NCI-H2029 (cell line): ENCODE data around the gene DRC1.

Experiments
- DNase-seq: peaks from one replicate; lab custom pipeline; 2025; lab: John Stamatoyannopoulos, UW

The DRC1 gene

DNA sequence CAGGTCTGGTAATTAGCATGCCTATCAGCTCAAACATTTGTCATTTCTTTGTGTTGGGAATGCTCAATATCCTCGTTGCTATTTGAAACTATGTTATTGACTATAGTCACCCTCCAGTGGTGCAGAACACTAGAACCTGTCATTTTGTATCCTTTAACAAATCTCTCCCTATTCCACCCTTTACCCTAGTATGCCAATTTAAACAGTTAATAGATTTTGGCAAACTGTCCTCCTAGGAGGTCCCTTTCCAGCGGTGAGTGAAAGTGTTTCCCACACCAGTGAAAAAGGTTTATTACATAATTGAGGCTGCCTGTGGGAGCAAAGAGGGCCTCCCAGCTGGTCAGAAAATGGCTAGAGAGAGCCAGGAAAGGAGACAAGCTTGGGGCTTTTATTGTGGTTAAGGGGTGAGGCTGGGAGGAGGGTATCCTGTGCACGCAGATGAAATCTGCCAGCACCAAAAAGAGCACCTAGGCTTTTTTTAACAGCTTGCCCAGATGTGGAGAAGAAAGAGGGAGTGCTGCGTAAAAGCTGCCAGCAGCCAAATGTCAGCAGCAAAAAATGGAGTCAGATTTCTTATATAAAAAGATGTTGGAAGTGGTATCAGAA lies 1.8 kb upstream of the DRC1 start:
- DNase-seq: no peak

DNA sequence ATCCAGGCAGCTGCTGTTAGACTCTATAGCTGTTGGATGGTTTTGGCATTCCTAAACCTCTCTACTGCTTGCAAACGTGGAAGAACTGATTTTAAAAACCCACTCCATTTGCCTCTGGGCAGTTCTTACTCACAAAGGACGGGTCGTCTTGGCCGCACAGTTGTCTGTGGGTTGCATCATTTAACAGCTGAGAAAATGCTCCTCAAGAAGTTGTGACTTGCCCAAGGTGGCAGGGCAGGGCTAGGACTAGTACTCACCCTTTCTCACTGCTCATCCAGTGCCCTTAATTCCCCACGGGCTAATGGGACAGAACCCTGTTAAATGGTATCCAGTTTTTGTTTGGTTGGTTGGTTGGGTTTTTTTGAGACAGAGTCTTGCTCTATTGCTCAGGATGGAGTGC lies 997 bp upstream of the DRC1 start:
- no peak for DNase-seq

DNA sequence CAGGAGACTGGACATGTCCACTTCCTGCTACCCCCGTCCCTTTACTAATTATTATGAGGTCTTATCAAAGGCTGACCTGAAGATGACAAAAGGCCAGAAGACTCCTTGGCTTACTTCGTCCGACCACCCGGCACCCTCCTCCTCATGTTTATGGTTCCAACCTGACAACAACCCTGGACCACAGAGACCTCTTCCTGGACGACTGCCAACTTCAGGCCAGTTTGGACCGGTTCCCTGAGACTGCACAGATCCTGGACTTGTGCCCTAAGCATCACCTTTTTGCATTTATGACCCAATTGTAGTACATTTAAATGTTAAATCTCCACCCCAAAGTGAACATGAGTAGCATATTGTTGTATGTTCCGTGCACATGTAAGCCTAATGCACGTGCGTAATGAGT lies 5.8 kb downstream of the DRC1 start:
- no peak for DNase-seq

DNA sequence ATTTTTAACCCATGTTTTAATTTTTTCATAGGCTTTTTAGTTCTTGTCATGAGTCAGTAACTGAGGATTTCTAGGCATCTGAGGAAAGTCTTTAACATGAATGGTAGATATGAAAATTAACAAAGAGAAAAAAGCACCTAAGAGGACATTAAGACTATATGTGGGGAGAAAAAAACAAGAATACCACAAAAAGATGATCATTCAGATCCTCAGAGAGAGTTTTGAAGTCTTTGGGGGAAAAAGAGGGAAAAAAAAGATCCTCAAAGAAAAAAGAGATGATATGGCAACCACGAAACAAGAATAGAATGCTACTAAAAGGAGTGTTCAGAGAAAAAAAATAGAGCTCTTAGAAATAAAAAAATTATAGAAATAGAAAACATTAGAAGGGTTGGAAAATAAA lies 8.1 kb downstream of the DRC1 start:
- DNase-seq: no peak

DNA sequence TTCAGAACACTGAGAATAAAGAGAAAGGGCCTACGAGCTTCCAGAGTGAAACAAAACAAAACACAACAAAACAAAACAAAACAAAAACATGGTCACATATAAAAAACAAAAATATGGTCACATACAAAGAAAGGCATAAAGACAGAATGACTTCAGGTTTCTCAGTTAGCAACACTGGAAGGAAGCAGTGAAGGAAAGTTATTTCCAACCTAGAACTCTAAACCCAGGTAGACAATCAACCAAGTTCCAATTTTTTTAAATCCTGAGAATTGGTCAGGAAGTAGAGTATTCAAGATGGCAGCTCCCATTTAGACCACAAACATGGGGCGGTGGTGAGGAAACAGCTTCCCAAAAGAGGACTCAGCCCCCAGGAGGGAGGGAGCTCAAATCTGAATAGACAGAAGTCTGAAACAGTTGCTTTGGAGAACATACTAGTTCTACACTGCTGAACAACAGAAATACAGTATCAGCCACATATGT lies 9.1 kb downstream of the DRC1 start:
- no peak for DNase-seq

DNA sequence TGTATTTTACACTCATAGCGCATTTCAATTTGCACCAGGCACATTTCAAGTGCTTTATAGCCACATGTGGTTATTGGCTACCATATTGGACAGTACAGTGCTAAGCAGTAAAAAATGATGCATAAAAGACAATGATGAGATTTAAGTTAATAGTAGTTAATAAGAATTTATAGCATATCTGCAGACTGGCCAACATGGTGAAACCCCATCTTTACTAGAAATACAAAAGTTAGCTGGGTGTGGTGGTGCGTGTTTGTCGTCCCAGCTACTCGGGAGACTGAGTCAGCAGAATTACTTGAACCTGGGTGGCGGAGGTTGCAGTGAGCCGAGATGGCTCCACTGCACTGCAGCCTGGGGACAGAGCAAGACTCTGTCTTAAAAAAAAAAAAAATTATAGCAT lies 9.7 kb downstream of the DRC1 start:
- DNase-seq: no peak

DNA sequence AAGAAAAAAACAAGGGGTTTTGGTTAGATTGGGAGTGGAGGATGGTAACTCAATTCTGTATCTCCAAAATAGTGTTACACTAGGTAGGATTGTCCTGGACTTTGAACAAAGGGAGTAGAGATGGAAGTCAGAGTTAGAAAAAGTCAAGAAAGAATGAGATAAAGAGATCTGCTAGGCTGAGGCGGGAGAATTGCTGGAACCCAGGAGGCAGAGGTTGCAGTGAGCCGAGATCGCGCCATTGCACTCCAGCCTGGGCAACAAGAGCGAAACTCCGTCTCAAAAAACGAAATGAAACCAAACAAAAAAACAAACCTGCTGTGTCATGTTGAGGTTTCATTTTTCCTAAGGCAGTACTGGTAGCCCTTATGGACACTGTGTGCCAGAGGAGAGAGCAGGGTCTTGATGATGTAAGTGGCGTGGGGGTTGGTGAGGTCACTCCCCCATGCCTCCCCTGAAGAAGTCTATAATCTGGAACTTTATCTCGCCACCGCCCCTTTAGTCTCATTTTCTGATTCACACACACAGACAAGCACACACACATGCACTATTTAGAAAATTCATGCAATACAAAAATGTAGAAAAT lies 10.5 kb downstream of the DRC1 start:
- DNase-seq: no peak

DNA sequence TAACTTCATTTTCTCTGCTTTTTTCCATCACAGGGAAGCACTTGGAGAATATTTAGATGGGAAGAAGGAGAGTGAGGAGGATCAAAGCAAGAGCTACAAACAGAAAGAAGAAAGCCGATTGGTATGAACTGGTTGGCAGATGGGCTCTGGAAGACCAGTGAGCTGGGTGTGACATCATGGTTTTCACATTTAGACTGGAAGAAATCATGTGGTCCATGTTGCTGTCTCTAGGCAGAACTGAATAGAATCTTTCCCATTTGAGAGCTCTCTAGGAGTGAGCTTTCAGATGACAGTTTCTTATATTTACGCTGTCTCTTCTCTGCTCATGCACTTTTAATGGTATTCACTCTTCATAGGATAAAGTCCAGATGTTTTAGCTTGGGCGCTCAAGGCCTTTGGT lies 12.6 kb downstream of the DRC1 start:
- DNase-seq: no peak

DNA sequence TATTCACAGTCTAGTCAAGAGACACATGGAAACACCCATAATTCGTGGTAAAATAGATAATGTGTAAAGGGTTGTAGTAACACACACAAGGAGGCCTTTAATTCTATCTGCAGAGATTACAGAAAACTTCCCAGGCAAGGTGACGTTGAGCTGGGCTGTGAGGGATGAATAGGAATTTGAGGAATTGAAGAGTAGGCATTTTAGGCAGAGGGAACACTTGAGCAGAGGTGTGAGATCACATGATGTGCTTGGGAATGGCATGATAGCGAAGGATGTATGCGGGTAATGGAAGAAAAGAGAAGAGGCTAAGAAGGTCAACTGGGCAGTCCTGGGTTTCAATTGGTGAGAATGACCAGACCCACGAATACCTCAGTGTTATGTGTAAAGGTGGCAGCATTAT lies 20.2 kb downstream of the DRC1 start:
- no peak for DNase-seq

DNA sequence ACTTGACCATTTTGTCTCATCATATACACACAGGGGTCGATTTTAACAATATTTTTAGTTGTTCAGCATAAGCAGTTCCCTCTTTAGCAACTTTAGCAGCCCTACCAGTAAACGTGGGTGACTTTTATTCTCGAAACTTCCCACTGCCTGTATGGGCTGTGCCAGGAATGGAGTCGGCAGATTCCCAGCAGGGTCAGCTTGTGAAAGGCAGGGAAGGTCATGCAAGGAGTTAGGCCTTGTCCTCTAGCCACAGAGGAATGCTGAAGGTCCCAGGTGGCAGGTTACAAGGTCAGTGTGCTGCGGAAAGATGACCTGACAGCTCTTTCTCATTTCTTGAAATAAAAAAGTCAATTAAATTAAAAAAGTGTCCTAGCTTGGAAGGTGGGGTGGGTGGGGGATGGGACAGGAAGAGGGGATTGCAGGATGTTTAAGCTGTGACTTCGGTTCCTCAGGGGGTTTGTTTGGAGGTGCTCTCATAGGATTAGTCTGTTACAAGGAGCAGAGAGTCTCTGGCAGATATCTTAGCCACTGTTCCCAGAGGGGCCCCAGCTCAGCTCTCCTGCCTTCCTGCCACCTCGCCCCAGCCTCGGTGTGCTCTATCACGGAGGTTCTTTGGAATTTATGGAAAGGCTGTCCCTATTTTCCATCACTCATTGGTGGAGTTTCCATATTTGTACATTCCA lies 21.4 kb downstream of the DRC1 start:
- DNase-seq: no peak

DNA sequence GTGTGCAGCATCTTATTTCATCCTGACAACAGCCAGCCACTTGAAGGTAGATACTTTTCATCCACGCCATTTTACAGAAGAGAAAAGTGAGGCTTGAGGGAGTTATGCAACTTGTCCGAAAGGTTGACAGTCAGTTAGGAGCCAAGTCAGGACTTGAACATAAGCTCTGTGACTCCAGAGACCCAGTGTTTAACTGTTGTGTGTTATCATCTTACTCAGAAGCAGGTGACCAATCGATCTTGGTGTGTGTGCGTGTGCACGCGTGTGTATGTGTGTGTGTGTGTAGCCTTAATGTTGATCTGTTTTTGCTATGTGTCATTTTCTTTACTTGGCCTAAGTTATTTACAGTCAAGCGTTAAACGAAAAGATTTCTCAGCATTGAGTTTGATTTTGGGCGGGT lies 22.0 kb downstream of the DRC1 start:
- DNase-seq: no peak

DNA sequence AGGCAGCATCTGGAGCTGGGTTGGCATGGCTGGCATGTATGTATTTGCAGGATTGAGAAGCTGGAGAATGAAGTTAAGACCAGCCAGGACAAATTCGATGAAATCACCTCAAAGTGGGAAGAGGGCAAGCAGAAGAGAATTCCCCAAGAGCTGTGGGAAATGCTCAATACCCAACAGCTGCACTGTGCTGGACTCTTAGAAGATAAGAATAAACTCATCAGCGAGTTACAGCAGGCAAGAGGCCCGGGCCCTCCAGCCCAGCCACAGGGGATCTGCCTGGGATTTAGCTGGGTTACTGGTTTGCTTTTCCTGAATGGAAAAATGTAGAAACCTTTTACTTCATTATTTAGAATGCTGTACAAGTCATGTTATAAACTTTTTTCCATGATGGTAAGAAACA lies 22.5 kb downstream of the DRC1 start:
- DNase-seq: no peak

DNA sequence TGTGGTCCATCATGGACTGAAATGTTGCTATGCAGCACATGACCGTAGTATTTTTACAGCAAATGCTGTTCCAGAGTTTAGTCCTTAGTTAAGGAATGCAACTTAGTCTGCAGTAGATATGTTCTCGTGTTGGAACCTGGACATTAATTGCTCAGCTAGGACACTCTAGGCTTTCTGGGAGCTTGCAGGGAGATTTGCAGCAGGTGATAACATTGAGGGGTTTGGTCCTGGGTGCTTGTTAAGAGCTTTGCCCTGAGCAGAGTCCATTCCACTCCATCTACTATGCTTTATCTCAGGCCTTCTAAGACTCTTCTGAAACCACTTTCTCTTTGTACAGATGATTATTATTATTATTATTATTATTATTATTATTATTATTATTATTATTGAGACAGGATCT lies 27.1 kb downstream of the DRC1 start:
- no peak for DNase-seq

DNA sequence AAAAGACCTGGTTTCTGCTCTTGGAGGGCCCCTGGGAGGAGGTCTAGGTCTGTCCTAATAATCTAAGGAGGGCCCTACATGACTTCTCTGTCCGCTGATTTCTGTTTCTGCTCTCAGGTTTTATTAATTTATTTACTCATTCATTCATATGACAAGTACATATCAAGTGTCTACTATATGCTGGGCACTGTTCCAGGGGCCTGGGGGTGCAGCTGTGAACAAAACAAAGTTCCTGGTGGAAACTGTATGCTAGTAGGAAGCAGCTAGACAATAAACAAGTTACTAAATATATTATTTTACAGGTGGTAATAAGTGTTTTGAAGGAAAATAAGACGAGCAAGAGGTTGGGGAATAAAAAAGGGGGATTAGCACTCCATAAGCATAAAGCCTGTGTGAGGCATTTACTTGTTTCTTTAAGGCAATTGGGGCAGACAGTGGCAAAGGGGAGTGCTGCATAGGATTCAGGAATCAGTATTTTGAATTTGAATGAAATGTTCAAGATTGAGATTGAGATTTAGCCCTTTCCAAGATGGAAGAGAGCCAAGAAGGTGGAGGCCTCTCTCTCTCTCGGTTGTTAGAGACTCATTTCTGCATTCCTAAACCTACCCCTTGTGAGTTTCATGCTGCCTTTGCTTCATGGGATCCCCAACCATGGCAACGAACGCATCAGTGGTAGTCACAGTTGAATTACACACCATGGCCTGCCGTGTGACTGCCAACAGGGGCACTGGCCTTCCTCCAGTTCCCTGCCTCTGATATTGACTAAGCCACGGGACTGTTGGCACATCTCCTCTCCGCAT lies 28.3 kb downstream of the DRC1 start:
- peak; percentile 71 for DNase-seq

DNA sequence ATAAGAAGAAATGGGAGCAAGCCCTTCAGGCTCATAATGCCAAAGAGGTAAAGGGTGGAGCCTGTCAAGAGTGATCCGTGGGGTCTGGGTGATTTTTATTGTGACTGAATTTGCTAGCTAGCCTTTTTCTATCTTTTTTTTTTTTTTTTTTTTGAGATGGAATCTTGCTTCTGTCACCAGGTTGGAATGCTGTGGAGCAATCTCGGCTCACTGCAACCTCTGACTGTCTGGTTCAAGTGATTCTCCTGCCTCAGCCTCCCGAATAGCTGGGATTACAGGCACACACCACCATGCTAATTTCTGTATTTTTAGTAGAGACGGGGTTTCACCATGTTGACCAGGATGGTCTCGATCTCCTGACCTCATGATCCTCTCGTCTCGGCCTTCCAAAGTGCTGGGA lies 29.1 kb downstream of the DRC1 start:
- no peak for DNase-seq

DNA sequence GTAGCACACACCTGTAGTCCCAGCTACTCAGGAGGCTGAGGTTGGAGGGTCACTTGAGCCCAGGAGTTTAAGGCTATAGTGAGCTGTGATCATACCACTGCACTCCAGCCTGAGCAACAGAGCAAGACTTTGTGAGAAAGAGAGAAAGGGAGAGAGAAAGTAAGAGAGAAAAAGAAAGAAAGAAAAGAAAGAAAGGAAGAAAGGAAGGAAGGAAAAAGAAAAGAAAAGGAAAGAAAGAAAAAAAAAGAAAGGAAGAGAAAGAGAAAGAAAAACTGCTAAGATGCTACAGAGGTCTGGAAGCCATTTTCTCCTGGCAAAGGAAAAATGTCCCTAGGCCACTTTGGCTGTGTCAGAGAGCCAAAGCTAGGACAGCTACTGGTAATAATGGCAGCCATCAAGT lies 30.6 kb downstream of the DRC1 start:
- DNase-seq: no peak

DNA sequence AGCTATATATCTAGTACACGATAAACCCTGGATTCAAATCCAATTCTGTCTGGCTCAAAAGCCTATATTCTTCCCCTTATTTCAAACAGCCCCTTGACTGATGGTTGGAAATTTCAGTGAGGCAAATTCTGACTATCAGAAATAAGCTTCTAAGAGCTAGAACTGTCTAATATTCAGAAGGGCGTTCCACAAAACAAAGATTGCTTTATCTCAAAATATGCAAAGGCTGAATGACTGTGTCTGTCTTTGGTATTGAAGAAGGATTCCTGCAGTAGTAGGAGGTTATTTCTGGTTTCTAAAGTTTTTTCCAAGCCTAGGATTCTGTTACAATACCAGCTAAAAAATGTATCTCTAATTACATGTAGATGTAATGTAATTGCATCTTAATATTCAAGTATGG lies 31.1 kb downstream of the DRC1 start:
- DNase-seq: no peak

DNA sequence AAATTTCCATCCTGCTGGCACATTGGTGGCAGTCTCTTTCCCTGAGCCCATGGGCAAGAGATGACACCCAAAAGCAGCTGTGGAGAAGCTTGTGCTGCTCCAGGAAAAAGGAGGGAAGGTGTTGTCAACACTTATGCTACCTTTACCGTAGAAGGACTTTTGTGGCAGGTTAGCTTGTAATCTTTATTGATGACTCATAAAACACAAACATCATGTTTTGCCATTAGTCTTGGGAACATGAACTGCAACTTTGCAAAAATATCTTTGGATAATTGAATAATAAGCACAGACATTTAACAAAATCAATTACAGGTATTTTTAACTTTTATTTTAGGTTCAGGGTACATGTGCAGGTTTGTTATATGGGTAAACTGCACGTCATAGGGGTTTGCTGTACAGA lies 33.4 kb downstream of the DRC1 start:
- no peak for DNase-seq

DNA sequence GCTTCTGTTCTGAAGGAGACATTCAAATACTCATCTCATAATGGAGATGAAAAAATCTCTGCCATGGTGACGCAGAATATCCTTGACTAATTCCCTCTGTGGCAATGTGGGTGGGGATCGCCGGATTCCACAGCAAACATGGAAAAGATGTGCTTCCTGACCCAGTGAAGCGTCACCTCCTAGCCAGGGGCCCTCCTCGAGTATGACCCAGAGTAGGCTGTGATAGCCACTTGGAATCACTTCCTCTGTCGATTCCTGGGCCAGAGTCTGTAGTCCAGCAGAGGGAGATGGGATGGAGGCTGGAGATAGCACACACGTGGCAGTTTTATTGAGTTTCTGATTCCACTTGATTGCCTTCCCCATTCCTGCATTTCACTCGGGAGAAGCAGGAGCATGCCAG lies 36.8 kb downstream of the DRC1 start:
- no peak for DNase-seq

DNA sequence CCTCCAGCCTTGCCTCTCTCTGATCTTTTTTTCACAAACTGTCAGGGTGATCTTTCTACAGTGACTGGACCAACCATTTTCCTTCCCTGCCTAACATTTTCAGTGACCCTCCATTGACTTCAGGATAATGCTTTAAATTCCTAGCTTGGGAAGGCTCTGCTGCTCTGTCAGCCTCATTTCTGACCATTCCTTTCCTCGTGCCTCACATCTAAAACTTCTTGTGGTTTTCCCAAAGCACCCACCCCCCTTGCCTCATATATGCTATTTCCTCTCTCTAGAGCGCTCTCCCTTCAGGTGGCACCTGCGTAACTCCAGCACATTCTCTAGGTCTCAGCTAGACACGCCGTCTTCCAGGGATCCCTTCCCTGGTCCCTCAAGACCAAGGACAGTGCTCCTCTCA lies 37.2 kb downstream of the DRC1 start:
- no peak for DNase-seq

DNA sequence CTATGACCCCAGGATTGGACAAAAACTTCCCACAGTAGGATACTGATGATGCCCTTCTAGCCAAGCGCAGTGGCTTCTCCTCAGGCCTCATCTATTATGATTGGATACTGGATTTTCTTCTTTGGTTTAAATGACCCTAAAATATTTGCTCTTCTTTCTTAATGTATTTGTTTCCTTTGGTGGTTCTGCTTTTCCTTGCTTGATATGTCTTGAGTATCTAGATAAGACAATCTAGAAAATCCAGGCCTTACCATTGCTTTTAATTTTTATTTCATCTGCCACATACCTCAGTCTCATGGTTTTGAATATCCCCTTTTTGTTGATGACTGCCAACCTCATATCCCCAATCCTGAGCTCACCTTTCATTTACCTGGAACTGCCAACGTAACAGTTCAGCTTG lies 40.6 kb downstream of the DRC1 start:
- no peak for DNase-seq

DNA sequence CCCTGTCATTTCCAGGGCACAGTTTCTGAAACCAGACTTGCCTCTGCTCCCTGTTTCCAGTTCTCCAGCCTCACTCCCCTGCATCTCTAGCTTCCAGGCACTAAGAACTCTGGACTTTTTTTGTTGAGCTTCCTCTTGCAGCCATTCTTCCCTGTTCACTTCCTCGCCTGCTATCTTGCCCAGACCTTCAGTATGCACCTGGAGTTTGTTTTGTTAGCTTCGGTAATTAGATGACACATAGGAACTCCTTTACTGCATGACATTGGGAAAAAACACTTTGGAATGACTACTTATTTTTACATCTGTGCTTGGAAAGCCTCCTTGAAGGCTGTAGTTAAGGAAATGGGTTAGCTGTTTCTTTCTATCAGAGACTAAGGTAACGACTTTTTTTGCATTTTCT lies 41.0 kb downstream of the DRC1 start:
- no peak for DNase-seq

DNA sequence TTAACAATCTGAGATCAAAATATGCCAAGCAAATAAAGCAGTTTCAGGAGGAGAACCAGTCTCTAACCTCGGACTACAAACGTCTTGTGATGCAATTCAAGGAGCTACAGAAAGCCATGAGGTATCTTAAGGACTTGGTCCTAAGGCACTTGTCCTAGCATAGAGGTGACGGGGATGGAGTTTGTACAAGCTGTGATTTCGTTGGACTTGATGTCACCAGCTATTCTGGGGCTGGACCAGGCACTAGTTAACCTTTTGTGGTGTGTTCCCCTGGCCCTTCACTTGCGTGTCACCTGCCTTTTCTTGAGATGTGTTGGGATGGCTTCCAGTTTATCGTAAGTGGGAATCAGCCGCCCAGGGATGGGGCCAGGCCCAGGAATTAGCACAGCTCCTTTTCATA lies 42.5 kb downstream of the DRC1 start:
- no peak for DNase-seq
